Astrocyte (in vitro differentiated cells and primary cell): ENCODE measurements around the gene CPLX4.

ENCODE experiments used
- EZH2 ChIP-seq: IDR thresholded peaks from 2 replicates; pipeline ENCODE4 v1.6.1; 2012; ENCODE audit warnings: mild to moderate bottlenecking, low read length, inconsistent platforms; ENCODE audit not compliant: insufficient read depth
- TF ChIP-seq, protein P1 (sequence below): IDR thresholded peaks from 2 replicates; pipeline ENCODE4 v1.5.1; 2011; ENCODE audit warnings: low read depth, mild to moderate bottlenecking, inconsistent platforms, low read length, moderate library complexity; ENCODE audit not compliant: insufficient read depth

DNA sequence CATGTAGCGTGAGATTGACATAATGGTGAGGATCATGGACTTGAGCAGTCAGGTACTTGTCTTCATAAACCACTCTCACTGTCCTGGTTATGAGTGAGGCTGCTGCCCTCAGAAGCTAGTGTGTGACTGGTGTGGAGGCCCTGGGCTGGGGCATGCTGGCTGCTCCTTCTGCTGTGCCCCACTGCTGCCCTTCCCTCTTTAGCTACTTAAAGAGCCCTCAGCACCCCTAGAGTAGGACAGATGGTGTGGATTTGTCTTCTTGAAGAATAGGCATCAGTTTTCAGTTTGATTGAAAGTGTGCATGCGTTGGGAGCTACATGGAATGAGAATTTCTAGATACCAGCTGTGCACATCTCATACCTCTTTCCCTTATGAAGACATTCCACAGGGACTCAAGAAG is 15.4 kb downstream of the CPLX4 start:
- TF ChIP-seq, protein P1, sequence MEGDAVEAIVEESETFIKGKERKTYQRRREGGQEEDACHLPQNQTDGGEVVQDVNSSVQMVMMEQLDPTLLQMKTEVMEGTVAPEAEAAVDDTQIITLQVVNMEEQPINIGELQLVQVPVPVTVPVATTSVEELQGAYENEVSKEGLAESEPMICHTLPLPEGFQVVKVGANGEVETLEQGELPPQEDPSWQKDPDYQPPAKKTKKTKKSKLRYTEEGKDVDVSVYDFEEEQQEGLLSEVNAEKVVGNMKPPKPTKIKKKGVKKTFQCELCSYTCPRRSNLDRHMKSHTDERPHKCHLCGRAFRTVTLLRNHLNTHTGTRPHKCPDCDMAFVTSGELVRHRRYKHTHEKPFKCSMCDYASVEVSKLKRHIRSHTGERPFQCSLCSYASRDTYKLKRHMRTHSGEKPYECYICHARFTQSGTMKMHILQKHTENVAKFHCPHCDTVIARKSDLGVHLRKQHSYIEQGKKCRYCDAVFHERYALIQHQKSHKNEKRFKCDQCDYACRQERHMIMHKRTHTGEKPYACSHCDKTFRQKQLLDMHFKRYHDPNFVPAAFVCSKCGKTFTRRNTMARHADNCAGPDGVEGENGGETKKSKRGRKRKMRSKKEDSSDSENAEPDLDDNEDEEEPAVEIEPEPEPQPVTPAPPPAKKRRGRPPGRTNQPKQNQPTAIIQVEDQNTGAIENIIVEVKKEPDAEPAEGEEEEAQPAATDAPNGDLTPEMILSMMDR, result no peak
- TF ChIP-seq EZH2, result no peak
